PC-3 (cell line): ENCODE data around the gene ZBTB7C.

Experiments used
- CTCF ChIP-seq: fragments of 300-600 bp; sonication (generic); conservative IDR thresholded peaks from 2 replicates; pipeline ENCODE4 v1.5.1; 2017; ENCODE audit warnings: antibody characterized with exemption, low read depth, mild to moderate bottlenecking, low read length
- EZH2 ChIP-seq: fragments of 300-600 bp; sonication (generic); IDR thresholded peaks from one replicate; pipeline ENCODE4 v1.6.1; 2017; ENCODE audit warnings: antibody characterized with exemption, mild to moderate bottlenecking, low read length; ENCODE audit not compliant: unreplicated experiment
- EZH2phosphoT487 ChIP-seq: fragments of 300-600 bp; sonication (generic); IDR thresholded peaks from 2 replicates; pipeline ENCODE4 v1.6.1; 2018; ENCODE audit warnings: mild to moderate bottlenecking, antibody characterized with exemption, low read length, borderline replicate concordance

- TF ChIP-seq CTCF, result no peak
- no peak for TF ChIP-seq EZH2
- no peak for TF ChIP-seq EZH2phosphoT487
These were observed 237.5 kb downstream of the ZBTB7C start for GRCh38 chr18:48171490-48172188.
